HG03103 (cell line): ENCODE data around the gene TF.

Source experiments
- ATAC-seq: cut with Tn5 transposase; IDR thresholded peaks from one replicate; pipeline ENCODE4 v1.9.1; 2021; ENCODE audit warnings: low read depth; ENCODE audit not compliant: unreplicated experiment

TF gene

DNA sequence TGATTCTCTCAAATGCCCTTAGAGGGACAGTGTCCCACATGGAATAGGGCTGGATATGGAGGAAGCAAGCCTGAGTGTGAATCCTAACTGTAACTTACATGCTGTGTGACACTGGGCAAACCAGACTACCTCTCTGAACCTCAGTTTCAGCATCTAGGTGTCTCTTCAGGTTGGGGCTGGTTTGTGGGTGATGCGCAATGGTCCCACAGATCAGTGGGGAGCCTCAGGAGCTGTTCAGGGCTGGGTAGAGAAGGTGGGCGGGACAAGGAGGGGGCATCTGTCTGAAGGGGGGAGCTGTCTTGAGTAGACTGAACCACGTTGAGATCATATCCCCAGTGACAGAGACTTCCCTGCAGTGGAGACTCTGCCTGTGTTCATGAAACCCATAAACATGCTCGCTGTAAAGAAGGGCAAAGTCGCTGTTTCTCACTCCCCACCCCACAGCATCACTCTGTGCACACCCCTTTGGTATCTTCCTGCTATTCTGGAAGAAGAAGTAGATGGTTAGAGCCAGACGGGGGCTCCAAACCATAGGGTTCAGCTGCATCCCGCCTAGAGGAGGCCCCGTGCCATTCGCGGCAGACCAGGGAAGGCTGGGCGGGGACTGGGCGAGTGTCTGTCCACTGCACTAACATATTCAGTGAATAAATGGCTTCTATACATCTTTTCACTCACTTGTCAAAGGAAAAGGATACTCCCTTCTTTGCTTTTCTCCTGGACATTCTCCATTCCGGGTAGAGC, 87.9 kb downstream of the TF start:
- ATAC-seq: no peak

DNA sequence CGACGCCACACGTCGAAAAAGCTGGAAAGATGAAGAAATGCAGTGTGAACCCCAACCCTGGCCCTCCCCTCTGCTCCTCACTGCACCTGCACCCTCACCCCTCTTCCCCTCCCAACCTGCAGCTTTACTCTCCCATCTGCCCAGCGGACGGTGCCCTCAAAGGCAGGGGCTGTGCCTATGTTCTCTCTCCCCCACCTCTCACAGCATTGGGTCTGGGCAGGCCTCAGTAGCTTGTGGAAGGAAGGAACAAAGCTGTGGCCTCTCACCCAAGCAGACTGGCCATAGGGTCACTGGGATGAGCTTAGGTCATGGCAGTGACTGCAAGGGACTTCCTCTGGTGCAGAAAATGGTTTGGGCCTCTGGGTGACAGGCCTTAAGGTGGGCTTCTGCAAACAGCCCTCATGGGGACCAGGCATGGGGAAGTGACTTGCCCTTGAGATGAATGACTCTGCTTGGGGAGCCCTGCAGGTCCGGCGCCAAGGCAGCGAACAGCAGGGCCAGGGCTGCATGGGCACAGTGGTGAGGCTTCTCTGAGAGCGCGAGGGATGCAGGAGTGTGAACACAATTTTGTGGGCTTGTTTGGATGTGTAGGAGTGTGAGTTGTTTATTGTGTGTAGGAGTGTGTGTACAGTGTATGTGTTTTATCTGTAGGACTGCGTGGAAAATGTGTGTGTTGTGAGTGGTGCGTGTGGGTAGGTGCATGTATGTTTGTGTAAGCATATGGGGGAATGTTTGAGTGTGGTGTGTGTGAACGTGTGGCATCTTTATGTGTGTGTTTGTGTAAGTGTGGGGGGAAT, 88.6 kb downstream of the TF start:
- ATAC-seq: no peak

DNA sequence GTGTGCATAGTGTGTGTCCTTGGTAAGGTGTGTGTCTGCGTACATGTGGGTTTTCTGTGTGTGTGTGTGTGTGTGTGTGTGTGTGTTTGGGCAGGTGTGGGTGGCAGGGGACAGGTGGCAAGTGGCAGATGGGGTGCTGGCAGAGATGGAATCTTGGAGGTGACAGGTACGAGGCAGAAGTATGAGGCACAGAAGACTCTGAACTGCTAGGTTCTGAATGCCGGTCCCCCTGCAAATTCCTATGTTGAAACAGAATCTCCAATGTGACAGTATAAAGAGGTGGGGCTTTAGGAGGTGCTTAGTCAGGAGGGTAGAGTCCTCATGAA, 89.2 kb downstream of the TF start:
- ATAC-seq: no peak

DNA sequence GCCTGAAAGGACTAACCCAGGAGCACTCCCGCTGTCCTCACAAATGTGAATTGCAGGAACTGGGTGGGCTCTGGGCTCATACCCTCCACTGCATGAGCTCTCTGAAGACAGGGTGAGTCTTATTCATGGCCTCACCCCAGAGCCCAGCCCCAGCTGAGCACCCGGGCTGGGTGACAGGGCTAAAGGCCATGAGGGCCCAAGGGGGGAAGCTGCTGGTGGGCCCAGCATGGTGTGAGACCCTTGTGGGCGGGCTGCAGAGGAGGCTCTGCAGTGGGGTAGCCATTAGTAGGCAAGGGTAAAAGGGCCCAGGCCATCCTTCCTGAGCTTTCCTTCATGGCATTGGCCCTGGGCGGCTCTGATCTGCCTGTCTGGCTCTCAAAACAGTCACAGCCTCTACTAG, 89.8 kb downstream of the TF start:
- no peak for ATAC-seq

DNA sequence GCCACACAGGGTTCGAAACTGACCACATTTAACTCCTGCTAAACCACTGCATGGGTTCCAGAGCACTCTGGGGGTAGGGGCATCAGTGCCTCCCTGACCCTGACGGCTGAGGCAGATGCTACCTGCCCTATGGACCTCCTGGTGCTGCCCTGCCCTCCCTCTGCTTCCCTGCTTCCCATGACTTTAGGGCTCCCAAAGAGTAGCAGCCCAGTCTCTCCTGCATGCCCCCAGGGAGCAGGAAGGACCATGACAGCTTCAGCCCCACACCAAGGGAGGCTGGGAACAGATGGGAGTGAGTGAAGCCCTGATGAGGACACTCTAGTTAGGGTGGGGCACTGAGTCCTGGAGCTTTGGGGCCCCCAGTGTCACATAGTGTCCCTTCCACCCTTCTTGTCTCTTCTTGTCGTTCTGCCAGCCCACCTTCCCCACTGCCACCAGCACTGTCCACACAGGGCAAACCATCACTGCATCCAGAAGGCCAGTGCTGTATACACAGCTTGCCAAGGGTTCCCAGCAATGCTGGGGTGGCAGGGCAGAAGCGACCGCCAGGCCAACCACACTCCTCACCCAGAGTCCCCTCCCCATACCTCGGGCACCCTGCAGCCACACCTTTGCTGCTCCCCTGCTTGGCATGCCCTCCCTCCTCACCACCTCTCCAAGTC, 90.4 kb downstream of the TF start:
- ATAC-seq: no peak

DNA sequence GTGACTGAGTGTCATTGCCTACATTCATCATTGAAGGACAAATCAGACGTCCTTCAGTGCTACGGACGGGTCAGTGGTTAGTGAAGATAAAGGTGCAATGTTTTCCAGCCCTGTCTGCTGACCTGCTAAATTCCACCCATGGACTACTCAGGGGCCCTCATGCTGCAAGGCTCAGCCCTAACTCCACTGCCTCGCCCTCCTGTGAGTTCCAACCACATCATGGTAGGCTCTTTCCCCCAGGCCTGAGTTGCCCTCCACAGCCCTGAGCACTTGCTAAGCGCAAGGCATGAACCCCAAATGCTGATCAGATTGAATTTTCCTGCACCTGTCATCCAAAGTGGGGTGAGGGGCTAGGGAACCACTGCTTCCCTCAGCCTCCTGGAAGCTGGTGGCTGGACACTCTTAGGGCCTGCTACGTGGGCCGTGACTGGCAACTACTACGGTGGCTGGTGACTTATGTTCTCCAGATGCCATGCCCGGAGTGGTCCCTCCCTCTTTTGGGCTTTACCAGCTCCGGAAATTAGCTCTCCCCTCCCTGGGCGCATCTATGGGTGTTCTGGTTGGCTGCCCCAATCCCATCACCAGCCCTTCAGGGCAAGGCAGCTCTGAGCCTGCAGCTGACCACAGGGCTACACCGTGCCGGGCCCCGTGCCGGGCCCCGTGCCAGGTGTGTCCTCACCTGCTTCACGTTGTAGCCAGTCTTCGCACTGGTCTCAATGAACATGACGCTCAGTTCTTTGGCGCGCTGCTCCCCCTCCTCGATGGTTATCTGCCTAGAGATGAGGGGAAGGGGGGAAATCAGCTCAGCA, 91.5 kb downstream of the TF start:
- ATAC-seq: no peak

DNA sequence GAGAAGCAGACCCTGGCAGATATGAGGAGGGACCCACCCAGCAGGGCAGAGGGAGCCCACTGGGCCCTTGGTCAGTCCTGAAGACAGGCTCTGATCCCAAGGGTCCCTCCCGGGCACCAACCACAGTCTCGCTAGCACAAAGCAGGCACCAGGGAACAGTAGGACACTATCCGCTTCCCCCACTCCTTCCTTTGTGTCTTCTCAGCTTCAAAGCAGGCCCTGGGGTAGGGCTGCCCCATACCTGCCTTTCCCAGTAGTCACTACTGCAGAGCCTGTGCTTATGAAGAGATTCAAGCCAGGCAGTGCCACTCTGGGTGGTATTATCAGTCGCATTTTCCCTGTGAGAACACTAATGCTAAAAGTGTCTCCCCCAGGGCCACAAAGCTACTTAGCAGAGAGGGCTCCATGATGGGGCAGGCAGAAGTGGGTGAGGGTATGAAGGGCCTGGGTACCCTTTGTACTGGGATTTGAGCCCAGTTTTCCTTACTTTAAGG, 92.2 kb downstream of the TF start:
- ATAC-seq: no peak

DNA sequence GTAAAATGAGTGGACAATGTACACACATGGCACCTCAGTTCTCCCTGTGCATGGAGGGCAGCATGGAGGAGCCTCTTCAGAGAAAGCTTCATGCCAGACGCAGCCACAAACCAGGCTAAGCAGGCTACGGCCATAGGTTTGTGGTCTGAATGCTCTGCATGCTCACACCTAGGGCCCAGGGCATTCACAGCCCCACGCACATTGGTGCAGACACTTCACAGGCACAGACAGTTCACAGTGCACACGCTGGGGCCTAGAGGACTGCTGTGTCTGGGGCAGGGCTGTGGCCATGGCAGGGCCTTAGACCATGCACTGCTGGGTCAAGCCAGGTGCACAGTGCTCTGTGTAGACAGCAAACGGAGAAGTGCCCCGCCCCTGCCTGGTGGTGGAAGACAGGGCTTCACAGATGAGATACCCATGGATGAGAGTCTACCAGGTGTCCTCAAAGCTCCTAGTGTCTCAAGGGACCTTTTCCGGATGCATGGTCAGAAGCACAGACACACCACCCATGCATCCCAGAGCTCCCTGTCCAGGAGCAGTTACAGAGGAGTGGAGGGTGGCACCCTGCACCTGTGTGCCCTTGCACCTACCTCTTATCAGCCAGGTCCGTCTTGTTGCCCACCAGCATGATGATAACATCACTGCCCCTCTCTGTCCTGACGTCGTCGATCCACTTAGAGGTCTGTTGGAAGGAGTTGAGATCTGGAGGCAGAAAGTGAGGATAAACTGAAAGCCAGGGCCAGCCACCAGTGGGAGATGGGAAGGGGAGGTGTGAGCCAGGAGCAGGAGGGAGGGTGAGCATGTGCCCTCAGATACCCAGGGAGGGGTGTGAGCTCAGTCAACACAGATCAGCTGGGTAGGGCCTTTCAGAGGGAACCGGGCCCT, 93.0 kb downstream of the TF start:
- no peak for ATAC-seq

DNA sequence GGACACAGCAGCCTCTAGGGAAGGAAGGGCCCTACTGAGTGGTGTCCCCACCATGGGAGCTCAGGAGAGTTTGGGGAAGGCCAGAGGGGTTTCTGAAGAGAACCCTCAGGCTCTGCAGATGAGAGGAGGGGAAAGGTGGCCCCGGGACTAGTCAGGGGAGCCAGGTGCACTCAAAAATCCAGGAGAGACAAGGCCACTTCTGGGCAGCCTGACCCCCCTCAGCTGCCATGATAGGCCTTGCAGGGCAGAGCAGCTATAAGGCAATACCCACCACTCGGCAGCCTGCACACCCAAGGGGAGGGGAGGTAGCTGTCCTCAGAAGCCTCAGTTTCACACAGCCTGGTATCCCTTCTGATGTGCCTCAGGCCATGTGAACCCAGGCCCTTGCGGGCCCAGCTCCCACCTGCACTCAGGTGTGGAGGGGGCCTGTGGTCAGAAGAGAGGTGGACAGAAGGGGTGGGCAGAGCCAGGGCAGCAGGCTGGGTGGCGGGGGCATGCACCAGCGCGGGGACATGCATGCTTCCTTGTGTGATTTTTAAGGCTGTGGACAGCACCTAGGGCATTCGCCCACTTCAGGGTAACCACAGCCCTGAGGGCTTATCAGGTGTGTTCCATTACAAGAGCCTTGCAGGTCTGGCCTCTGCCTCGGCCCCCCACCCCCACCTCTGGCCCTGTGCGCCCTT, 94.0 kb downstream of the TF start:
- ATAC-seq: no peak

DNA sequence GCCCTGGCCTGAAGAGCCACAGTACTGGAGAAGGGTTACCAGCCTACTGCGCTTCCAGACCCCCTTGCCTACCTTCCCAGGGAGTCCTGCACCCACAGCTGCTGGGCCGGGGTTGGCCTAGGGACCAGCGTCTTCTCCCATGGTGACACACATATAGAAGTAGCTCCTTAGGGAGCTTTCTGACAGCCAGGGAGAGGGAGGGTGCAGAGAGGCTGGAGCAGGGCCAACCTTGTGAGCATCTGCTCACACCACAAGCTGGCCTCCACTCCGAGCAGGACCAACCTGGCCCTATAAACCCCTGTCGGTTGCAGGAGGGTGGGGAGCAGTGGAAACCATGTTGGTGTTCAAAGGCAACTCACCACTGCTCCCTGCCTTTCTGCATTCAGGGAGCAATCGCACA, 94.6 kb downstream of the TF start:
- ATAC-seq: no peak

DNA sequence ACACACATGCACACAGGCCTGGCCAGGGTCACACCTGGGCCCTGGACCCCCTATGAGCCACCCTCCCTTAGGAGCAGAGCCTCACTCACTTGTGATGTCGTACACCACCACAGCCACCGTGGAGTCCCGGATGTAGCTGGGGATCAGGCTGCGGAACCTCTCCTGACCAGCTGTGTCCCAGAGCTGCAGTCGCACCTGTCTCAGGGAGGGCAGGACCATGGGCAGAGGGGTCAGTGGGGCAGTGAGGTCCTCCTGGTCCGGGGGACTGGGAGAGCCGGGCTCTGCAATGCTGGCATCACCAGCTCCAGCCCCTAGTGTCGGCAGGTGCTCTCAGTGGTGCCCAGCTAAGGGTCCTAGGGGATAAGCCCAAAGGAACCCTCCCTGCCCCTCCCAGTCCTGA, 95.0 kb downstream of the TF start:
- ATAC-seq: no peak

DNA sequence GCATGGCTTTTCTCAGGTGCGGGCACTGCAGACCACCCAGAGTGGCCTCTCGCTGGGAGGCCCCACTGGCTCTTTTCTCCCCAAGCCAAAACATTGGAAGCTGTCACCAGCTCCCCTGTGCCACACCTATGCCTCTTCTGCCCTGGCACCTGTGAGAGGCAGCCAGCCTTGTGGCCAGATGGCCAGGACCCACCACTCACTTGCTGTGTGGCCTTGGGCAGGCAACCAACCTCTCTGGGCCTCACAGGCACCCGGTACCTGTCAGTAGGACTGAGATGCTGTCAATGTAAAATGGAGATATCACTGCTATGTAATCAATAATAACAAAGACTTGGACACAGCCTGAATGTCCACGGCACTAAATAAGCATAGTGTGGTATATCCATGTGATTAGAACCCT, 96.0 kb downstream of the TF start:
- no peak for ATAC-seq

DNA sequence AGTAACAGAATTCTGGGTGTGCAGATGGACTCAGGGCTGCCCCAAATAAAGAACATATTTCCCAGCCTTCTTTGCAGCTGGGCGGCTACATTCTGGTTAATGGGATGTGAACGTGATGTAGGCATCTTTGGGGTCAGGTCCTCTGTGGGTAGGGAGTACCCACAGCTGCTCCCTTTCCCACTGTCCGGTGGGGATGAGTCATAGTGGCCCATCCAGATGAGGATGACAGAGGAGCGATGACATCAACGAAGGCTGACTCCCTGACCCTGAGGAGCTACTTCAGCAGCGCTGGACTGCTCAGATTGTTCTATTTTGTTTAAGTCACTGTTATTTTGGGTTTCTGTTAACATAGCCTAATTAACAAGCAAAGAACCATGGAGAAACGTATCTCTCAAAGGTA, 97.4 kb downstream of the TF start:
- ATAC-seq: no peak

DNA sequence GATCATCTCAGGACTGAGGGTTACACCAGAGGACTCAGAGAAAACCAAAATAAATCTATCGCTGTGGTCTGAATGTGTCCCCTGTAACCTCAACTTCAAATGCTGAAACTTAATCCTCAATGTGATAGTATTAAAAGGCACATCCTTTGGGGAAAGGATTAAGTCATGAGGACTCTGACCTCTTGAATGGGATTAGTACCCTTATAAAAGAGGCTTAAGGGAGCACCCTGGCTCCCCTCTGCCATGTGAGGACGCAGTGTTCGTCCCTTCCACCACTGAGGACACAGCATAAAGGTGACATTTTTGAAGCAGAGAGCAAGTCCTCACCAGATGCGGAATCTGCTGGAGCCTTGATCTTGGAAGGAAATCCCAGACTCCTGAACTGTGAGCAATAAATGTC, 98.9 kb downstream of the TF start:
- no peak for ATAC-seq
